ENCODE measurements around the gene PHLPP1. TPM values are rescaled to one million over a fixed set of nuclear protein-coding genes. Genes with fewer than 3 reads are reported as not detected.

The PHLPP1 gene
- total and polyA plus RNA-seq, 2 of the 13 experiments (the other 11 are each of a cell fraction or from before 2014, with no cell fraction given), result 9.8 to 18.5 TPM

GRCh38 chr18:62714671-62715435 lies 488 bp upstream of the PHLPP1 start (continued):
- peak; percentile 66 for TF ChIP-seq IKZF5 (CRISPR knock-in tag; IDR thresholded peaks at IDR 0.05)
- peak; percentile 81; the same call in 2 of the 3 replicates for TF ChIP-seq MXI1 (IDR thresholded peaks at IDR 0.05; ENCODE audit: borderline replicate concordance, low read depth, low read length)
- TF ChIP-seq MED1 (CRISPR knock-in tag; IDR thresholded peaks at IDR 0.05), result peak; percentile 67; the same call in 1 of the 2 replicates
- no peak for TF ChIP-seq ELF4 (CRISPR knock-in tag; IDR thresholded peaks at IDR 0.05; ENCODE audit: borderline replicate concordance)
- no peak for TF ChIP-seq ZNF761 (CRISPR knock-in tag; conservative IDR thresholded peaks at IDR 0.05)
- no peak for TF ChIP-seq SATB2 (CRISPR knock-in tag; IDR thresholded peaks at IDR 0.05)
- no peak for TF ChIP-seq MLLT10 (CRISPR knock-in tag; IDR thresholded peaks at IDR 0.05)
- no peak for TF ChIP-seq ONECUT2 (CRISPR knock-in tag; IDR thresholded peaks at IDR 0.05)
- TF ChIP-seq PTBP1 (IDR thresholded peaks at IDR 0.05; ENCODE audit: low read depth, low read length, poor library complexity, severe bottlenecking), result no peak
- no peak for TF ChIP-seq ZNF225 (CRISPR knock-in tag; IDR thresholded peaks at IDR 0.05)
- TF ChIP-seq ZNF276 (CRISPR knock-in tag; IDR thresholded peaks at IDR 0.05; ENCODE audit: low read depth), result no peak
- no peak for TF ChIP-seq ZNF121 (CRISPR knock-in tag; IDR thresholded peaks at IDR 0.05)
- no peak for TF ChIP-seq KAT2B (IDR thresholded peaks at IDR 0.05; ENCODE audit: borderline replicate concordance, low read depth, low read length)
- TF ChIP-seq ZNF251 (CRISPR knock-in tag; IDR thresholded peaks at IDR 0.05), result no peak
- no peak for TF ChIP-seq CSRNP1 (CRISPR knock-in tag; IDR thresholded peaks at IDR 0.05)
- TF ChIP-seq ZNF788 (CRISPR knock-in tag; IDR thresholded peaks at IDR 0.05; ENCODE audit: borderline replicate concordance), result peak; percentile 52; the same call in 1 of the 2 replicates
- TF ChIP-seq MZF1 (CRISPR knock-in tag; IDR thresholded peaks at IDR 0.05; ENCODE audit: borderline replicate concordance), result no peak
- no peak for TF ChIP-seq ZNF564 (CRISPR knock-in tag; IDR thresholded peaks at IDR 0.05)
- no peak; the same call in 1 of the 2 replicates for TF ChIP-seq ZNF782 (CRISPR knock-in tag; IDR thresholded peaks at IDR 0.05; ENCODE audit: borderline replicate concordance)
- no peak; the same call in 1 of the 2 replicates for TF ChIP-seq MTERF4 (CRISPR knock-in tag; IDR thresholded peaks at IDR 0.05)
- TF ChIP-seq DRAP1 (CRISPR knock-in tag; IDR thresholded peaks at IDR 0.05), result peak; percentile 48; the same call in 1 of the 2 replicates
- TF ChIP-seq RAD21 (CRISPR knock-in tag; IDR thresholded peaks at IDR 0.05), result peak; percentile 92
- TF ChIP-seq ZNF160 (CRISPR knock-in tag; IDR thresholded peaks at IDR 0.05), result no peak
- TF ChIP-seq ZFP62 (CRISPR knock-in tag; IDR thresholded peaks at IDR 0.05), result peak; percentile 97
- TF ChIP-seq KDM3A (CRISPR knock-in tag; IDR thresholded peaks at IDR 0.05; ENCODE audit: low read depth), result 0 out of 2 replicates have a peak, but pooled peaks have one; percentile 34
